H1 (cell line): ENCODE measurements around the gene KDM2A. TPM values are rescaled to one million over a fixed set of nuclear protein-coding genes. Genes with fewer than 3 reads are reported as not detected.

Experiments used
- CTCF ChIA-PET: fragments of 300-600 bp; sonication (Branson Sonifier 250); formaldehyde crosslinking; loops from one replicate; lab custom pipeline; 2021; ENCODE audit not compliant: partially characterized antibody; lab: Charles Lee
- POLR2A ChIA-PET: fragments of 300-600 bp; sonication (Branson Sonifier 250); formaldehyde crosslinking; loops from one replicate; lab custom pipeline; 2021; ENCODE audit warnings: inconsistent platforms; ENCODE audit not compliant: partially characterized antibody; lab: Charles Lee
- DNase-seq, 2 experiments: peaks; one replicate each; pipeline versions ENCODE4 v3.0.0 to v3.0.0-alpha.2; 2010 to 2022; ENCODE audit warnings: low spot score in 2 of 2, low read depth in 1 of 2, mixed read lengths in 1 of 2
- FAIRE-seq: peaks from 2 replicates; lab custom pipeline; 2011; peaks lifted over from hg19 to GRCh38; lab: Jason Lieb, UNC
- H2AFZ ChIP-seq: 2 replicates; pipeline ENCODE4 v1.8.1; 2012; ENCODE audit warnings: low read length, inconsistent platforms
- H2AK5ac ChIP-seq: 2 replicates; pipeline ENCODE4 v1.6.1; 2013; ENCODE audit warnings: low read depth, low read length
- H2BK120ac ChIP-seq: replicated peaks from 2 replicates; pipeline ENCODE3; 2013; ENCODE audit warnings: low read depth, low read length, inconsistent platforms
- H2BK12ac ChIP-seq: 2 replicates; pipeline ENCODE4 v1.6.1; 2013; ENCODE audit warnings: low read depth, low read length
- H2BK15ac ChIP-seq: 2 replicates; pipeline ENCODE4 v1.6.1; 2013; ENCODE audit warnings: low read length
- H2BK20ac ChIP-seq: 2 replicates; pipeline ENCODE4 v1.6.1; 2013; ENCODE audit warnings: low read length
- H2BK5ac ChIP-seq: 2 replicates; pipeline ENCODE4 v1.6.1; 2013; ENCODE audit warnings: low read depth, low read length
- H3K14ac ChIP-seq: 2 replicates; pipeline ENCODE4 v1.6.1; 2013; ENCODE audit warnings: inconsistent platforms; ENCODE audit not compliant: insufficient read length
- H3K18ac ChIP-seq: 2 replicates; pipeline ENCODE4 v1.6.1; 2013; ENCODE audit warnings: low read length; ENCODE audit errors: extremely low read depth
- H3K23ac ChIP-seq: 2 replicates; pipeline ENCODE4 v1.6.1; 2013; ENCODE audit warnings: inconsistent platforms; ENCODE audit not compliant: insufficient read length
- H3K23me2 ChIP-seq: 2 replicates; pipeline ENCODE4 v1.6.1; 2013; ENCODE audit warnings: low read depth, low read length
- H3K27ac ChIP-seq: 2 replicates; pipeline ENCODE4 v1.6.1; 2011; ENCODE audit warnings: low read depth, low read length, inconsistent platforms
- H3K27me3 ChIP-seq, 4 experiments: replicated peaks in 1 of 4; 1 replicate in 1 of 4; 2 replicates in 3 of 4; pipeline versions ENCODE4 v1.6.1 to v1.8.1; 2011 to 2013; ENCODE audit warnings: low read length in 3 of 4, mild to moderate bottlenecking in 3 of 4, inconsistent platforms in 2 of 4, mixed read lengths in 2 of 4, moderate library complexity in 1 of 4; ENCODE audit not compliant: control insufficient read depth in 3 of 4, insufficient read depth in 3 of 4; ENCODE audit errors: extremely low read depth in 1 of 4
- H3K36me3 ChIP-seq, 4 experiments: 2 replicates each; pipeline versions ENCODE4 v1.6.1 to v1.8.1; 2011 to 2013; ENCODE audit warnings: mild to moderate bottlenecking in 4 of 4, low read length in 3 of 4, moderate library complexity in 2 of 4, control low read depth in 1 of 4, inconsistent platforms in 1 of 4; ENCODE audit not compliant: insufficient read depth in 4 of 4, control insufficient read depth in 2 of 4
- H3K4ac ChIP-seq: replicated peaks from 2 replicates; pipeline ENCODE3; 2013; ENCODE audit warnings: low read length, low read depth, mixed read lengths, inconsistent platforms; ENCODE audit not compliant: insufficient read length
- H3K4me1 ChIP-seq, 4 experiments: replicated peaks in 1 of 4; 1 replicate in 1 of 4; 2 replicates in 3 of 4; pipeline versions ENCODE4 v1.6.1 to v1.8.1; 2011 to 2013; ENCODE audit warnings: low read length in 3 of 4, inconsistent platforms in 2 of 4, mixed read lengths in 1 of 4; ENCODE audit not compliant: insufficient read depth in 4 of 4, control insufficient read depth in 3 of 4
- H3K4me2 ChIP-seq, 2 experiments: 2 replicates each; pipeline versions ENCODE4 v1.6.1 to v1.8.1; 2011 to 2013; ENCODE audit warnings: low read depth in 2 of 2, low read length in 2 of 2, control low read depth in 1 of 2, inconsistent platforms in 1 of 2, mild to moderate bottlenecking in 1 of 2; ENCODE audit not compliant: insufficient read depth in 1 of 2
- H3K4me3 ChIP-seq, 4 experiments: fragments of 200-600, 300-600 bp in 1 of 4; sonication (generic), shearing (Covaris generic), sonication (Bioruptor Twin) in 1 of 4; 2 replicates each; pipeline versions ENCODE4 v1.5.1 to v1.8.1; 2011 to 2016; ENCODE audit warnings: low read length in 4 of 4, low read depth in 3 of 4, control low read depth in 2 of 4, inconsistent platforms in 2 of 4, mild to moderate bottlenecking in 2 of 4, mixed read lengths in 1 of 4, moderate library complexity in 1 of 4; ENCODE audit not compliant: insufficient read depth in 2 of 4; ENCODE audit errors: extremely low read depth in 1 of 4
- H3K56ac ChIP-seq: replicated peaks from 2 replicates; pipeline ENCODE3; 2013; ENCODE audit warnings: low read depth, mild to moderate bottlenecking, mixed read lengths, low read length, inconsistent platforms; ENCODE audit not compliant: insufficient read length
- H3K79me1 ChIP-seq: 2 replicates; pipeline ENCODE4 v1.6.1; 2013; ENCODE audit warnings: low read depth, low read length, control low read depth
- H3K79me2 ChIP-seq, 2 experiments: 2 replicates each; pipeline versions ENCODE4 v1.6.1 to v1.8.1; 2012 to 2013; ENCODE audit warnings: low read length in 2 of 2, mild to moderate bottlenecking in 2 of 2, inconsistent platforms in 1 of 2; ENCODE audit not compliant: insufficient read depth in 2 of 2, control insufficient read depth in 1 of 2
- H3K9ac ChIP-seq, 4 experiments: replicated peaks in 1 of 4; 1 replicate in 1 of 4; 2 replicates in 3 of 4; pipeline versions ENCODE4 v1.6.1 to v1.8.1; 2011 to 2013; ENCODE audit warnings: low read depth in 3 of 4, low read length in 3 of 4, control low read depth in 2 of 4, mild to moderate bottlenecking in 2 of 4, moderate library complexity in 2 of 4, inconsistent platforms in 1 of 4; ENCODE audit errors: extremely low read depth in 1 of 4
- H3K9me3 ChIP-seq, 2 experiments: 2 replicates each; pipeline versions ENCODE4 v1.6.1 to v1.8.1; 2012 to 2013; ENCODE audit warnings: mild to moderate bottlenecking in 2 of 2, moderate library complexity in 2 of 2, control low read depth in 1 of 2, inconsistent platforms in 1 of 2, low read depth in 1 of 2, low read length in 1 of 2, mixed read lengths in 1 of 2; ENCODE audit not compliant: insufficient read depth in 2 of 2
- H4K20me1 ChIP-seq, 2 experiments: replicated peaks in 1 of 2; 2 replicates each; pipeline versions ENCODE3 to v1.8.1; 2011 to 2013; ENCODE audit warnings: inconsistent platforms in 2 of 2, low read length in 2 of 2, mild to moderate bottlenecking in 1 of 2; ENCODE audit not compliant: insufficient read depth in 2 of 2, control insufficient read depth in 1 of 2
- H4K5ac ChIP-seq: 2 replicates; pipeline ENCODE4 v1.6.1; 2013; ENCODE audit warnings: low read length, low read depth, mixed read lengths, inconsistent platforms; ENCODE audit not compliant: insufficient read length
- H4K8ac ChIP-seq: 2 replicates; pipeline ENCODE4 v1.8.0; 2013; ENCODE audit warnings: mild to moderate bottlenecking, moderate library complexity, low read length, inconsistent platforms; ENCODE audit not compliant: insufficient read depth; ENCODE audit errors: extremely low read depth
- H4K91ac ChIP-seq: replicated peaks from 2 replicates; pipeline ENCODE3; 2013; ENCODE audit warnings: low read length, mixed read lengths, inconsistent platforms; ENCODE audit not compliant: insufficient read length
- CTBP2 ChIP-seq: IDR thresholded peaks from 2 replicates; pipeline ENCODE4 v1.7.0; 2011; ENCODE audit warnings: borderline replicate concordance, mild to moderate bottlenecking, moderate library complexity, mixed read lengths, low read length; ENCODE audit not compliant: insufficient read depth, insufficient read length
- KDM1A ChIP-seq: fragments of 200-600, 300-600 bp; sonication (generic); IDR thresholded peaks from 2 replicates; pipeline ENCODE4 v1.7.1; 2016; ENCODE audit warnings: mild to moderate bottlenecking, low read length, borderline replicate concordance
- KDM5A ChIP-seq: fragments of 200-600 bp; IDR thresholded peaks from 2 replicates; pipeline ENCODE4 v1.7.1; 2012; ENCODE audit warnings: mild to moderate bottlenecking, low read length, inconsistent platforms, mixed read lengths
- RNF2 ChIP-seq: fragments of 200-900, 300-1000 bp; sonication (generic); IDR thresholded peaks from 2 replicates; pipeline ENCODE4 v1.7.1; 2016; ENCODE audit warnings: borderline replicate concordance, low read depth, mild to moderate bottlenecking, antibody characterized with exemption, low read length; ENCODE audit not compliant: poor library complexity, severe bottlenecking; ENCODE audit errors: missing control alignments
- TEAD4 ChIP-seq: IDR thresholded peaks from 2 replicates; pipeline ENCODE4 v1.6.1; 2012; ENCODE audit warnings: low read depth, low read length, inconsistent platforms, mixed read lengths
- WGBS, 2 experiments: shearing (Covaris generic) in 1 of 2; methylation state at CpG; one replicate each; pipeline versions ENCODE4 v1.1.6 to v1.1.7; 2013 to 2015; ENCODE audit warnings: low lambda C conversion rate in 2 of 2, mixed read lengths in 2 of 2, inconsistent platforms in 1 of 2, low coverage in 1 of 2, missing lambda C conversion rate in 1 of 2; ENCODE audit not compliant: insufficient replicate concordance in 2 of 2, insufficient coverage in 1 of 2, insufficient read length in 1 of 2; ENCODE audit errors: extremely low coverage in 1 of 2, missing lambda C conversion rate in 1 of 2; 5-methylcytosine and 5-hydroxymethylcytosine counted together
- polyA plus RNA-seq, 7 experiments: library from polyadenylated mRNA; depleted of rRNA in 3 of 7; stranded (reverse) in 5 of 7; unstranded in 2 of 7; fragments of >200 nt in 5 of 7; fragments of 200-250 nt in 2 of 7; gene quantifications; 1 replicate in 5 of 7; 2 replicates in 1 of 7; 4 replicates in 1 of 7; pipeline versions ENCODE4 v1.2.1 to v1.2.3, GENCODE V29; 2011 to 2013; ENCODE audit warnings: missing spikeins in 2 of 7, mixed read lengths in 2 of 7
- total RNA-seq: library from RNA; stranded (reverse); fragmentation: NEBNext Ultra II Directional; extraction: Animal tissue kit (Norgen Biotek cat#: 25700); gene quantifications from 2 replicates; pipeline ENCODE4 v1.2.1, GENCODE V29; 2021
- TF ChIP-seq, protein P1 (sequence below), 3 experiments: IDR thresholded peaks; 1 replicate in 2 of 3; 2 replicates in 1 of 3; pipeline versions ENCODE4 v1.5.1 to v1.6.1; 2011; ENCODE audit warnings: low read length in 3 of 3, mild to moderate bottlenecking in 3 of 3, inconsistent platforms in 2 of 3, low read depth in 1 of 3, moderate library complexity in 1 of 3; ENCODE audit not compliant: insufficient read depth in 1 of 3; ENCODE audit errors: control extremely low read depth in 1 of 3

The KDM2A gene
- total and polyA plus RNA-seq, 2 of the 8 experiments (the other 6 are each of a cell fraction or from before 2014, with no cell fraction given) = 55.4 to 66.2 TPM

DNA sequence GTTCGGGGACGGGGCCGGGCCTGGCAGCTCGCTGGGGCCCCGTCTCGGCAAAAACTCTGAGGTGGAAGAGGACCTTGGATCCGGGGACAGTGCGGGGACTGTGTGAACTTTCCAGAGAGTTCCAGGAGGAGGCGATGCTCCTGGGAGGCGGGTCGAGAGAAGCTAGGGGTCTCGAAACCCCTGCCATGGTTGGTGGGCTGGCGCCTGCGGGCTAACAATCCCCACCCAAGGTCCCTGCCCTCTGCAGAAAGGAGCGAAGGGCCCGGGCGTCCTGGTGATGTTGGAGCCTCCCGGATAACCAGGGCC lies 142.5 kb downstream of the KDM2A start:
- no peak overlapping the region for H3K23ac ChIP-seq
- FAIRE-seq = no peak
- H4K20me1 ChIP-seq = peaks cover 0 to 3% of the 10 kb centered on the region in 2 experiments
- no peak overlapping the region for H2BK120ac ChIP-seq
- no peak overlapping the region for H3K9ac ChIP-seq
- POLR2A ChIA-PET = interaction anchor here (0.6 to 2.4 kb wide), 14 partner anchors 9 to 182 kb away, joined by 3 to 24 read pairs (median 4); partner anchors contain the start of gene ANKRD13D
- no peaks in the 10 kb centered on the region for H3K79me1 ChIP-seq
- no peak for DNase-seq
- no peak overlapping the region for H2BK20ac ChIP-seq
- CTCF ChIA-PET = interaction anchor here (0.8 to 13.0 kb wide), 40 partner anchors 9 to 1038 kb away, joined by 3 to 186 read pairs (median 4); partner anchors contain the start of genes ANKRD13D, CLCF1, POLD4 and PPP1CA
- peaks cover under 1 to 6% (median 3%) of the 10 kb centered on the region in 4 experiments; a peak in 6 of 8 replicates for H3K36me3 ChIP-seq
- peaks cover 0 to 16% (median 14%) of the 10 kb centered on the region in 4 experiments; a peak in 6 of 7 replicates for H3K4me1 ChIP-seq
- H2AFZ ChIP-seq = no peak overlapping the region
- peaks cover 0 to 3% (median 0%) of the 10 kb centered on the region in 4 experiments; a peak in 5 of 7 replicates for H3K27me3 ChIP-seq
- 16% methylated on average over 11 of the region's 18 CpGs; no CpG with 5 or more reads in 1 of the 2 experiments for WGBS, 2 experiments
- no peak overlapping the region; the same call in 1 of the 2 replicates for H4K8ac ChIP-seq
- no peaks in the 10 kb centered on the region for H3K79me2 ChIP-seq
- H2BK12ac ChIP-seq = no peak overlapping the region
- no peak overlapping the region for H3K27ac ChIP-seq
- no peak overlapping the region for H2AK5ac ChIP-seq
- H4K91ac ChIP-seq = no peak overlapping the region
- no peak overlapping the region for H3K14ac ChIP-seq
- no peaks in the 10 kb centered on the region; the same call in 1 of the 2 replicates for H3K23me2 ChIP-seq
- H2BK15ac ChIP-seq = no peak overlapping the region
- H4K5ac ChIP-seq = no peak overlapping the region
- no peak overlapping the region for H2BK5ac ChIP-seq
- H3K56ac ChIP-seq = no peak overlapping the region
- peak overlapping the region; percentile 91 to 97 for H3K4me2 ChIP-seq
- H3K4me3 ChIP-seq = peak overlapping the region; percentile 9 to 56 (median 34); a peak in 7 of 8 replicates
- H3K9me3 ChIP-seq = no peaks in the 10 kb centered on the region
- peak overlapping the region; percentile 60; the same call in 1 of the 2 replicates for H3K18ac ChIP-seq
- H3K4ac ChIP-seq = peak overlapping the region; percentile 57
- TF ChIP-seq KDM1A (peak; percentile 45; the same call in 1 of the 2 replicates), KDM5A (no peak), TEAD4 (no peak), CTBP2 (no peak), RNF2 (no peak)
- TF ChIP-seq, protein P1, sequence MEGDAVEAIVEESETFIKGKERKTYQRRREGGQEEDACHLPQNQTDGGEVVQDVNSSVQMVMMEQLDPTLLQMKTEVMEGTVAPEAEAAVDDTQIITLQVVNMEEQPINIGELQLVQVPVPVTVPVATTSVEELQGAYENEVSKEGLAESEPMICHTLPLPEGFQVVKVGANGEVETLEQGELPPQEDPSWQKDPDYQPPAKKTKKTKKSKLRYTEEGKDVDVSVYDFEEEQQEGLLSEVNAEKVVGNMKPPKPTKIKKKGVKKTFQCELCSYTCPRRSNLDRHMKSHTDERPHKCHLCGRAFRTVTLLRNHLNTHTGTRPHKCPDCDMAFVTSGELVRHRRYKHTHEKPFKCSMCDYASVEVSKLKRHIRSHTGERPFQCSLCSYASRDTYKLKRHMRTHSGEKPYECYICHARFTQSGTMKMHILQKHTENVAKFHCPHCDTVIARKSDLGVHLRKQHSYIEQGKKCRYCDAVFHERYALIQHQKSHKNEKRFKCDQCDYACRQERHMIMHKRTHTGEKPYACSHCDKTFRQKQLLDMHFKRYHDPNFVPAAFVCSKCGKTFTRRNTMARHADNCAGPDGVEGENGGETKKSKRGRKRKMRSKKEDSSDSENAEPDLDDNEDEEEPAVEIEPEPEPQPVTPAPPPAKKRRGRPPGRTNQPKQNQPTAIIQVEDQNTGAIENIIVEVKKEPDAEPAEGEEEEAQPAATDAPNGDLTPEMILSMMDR (IDR thresholded peaks at IDR 0.05; ENCODE audit: control extremely low read depth in 1 of 3, insufficient read depth in 1 of 3, low read depth in 1 of 3, low read length in 3 of 3) = peak; percentile 20 to 30 (median 28); a peak in 3 of 4 replicates
